ENCODE results near the gene GATM.
"Not testable (repeated sequence)": the region's sequence is repeated elsewhere in the genome, so short reads cannot be mapped to it uniquely, and the experiment has no call there.

Gene GATM

DNA sequence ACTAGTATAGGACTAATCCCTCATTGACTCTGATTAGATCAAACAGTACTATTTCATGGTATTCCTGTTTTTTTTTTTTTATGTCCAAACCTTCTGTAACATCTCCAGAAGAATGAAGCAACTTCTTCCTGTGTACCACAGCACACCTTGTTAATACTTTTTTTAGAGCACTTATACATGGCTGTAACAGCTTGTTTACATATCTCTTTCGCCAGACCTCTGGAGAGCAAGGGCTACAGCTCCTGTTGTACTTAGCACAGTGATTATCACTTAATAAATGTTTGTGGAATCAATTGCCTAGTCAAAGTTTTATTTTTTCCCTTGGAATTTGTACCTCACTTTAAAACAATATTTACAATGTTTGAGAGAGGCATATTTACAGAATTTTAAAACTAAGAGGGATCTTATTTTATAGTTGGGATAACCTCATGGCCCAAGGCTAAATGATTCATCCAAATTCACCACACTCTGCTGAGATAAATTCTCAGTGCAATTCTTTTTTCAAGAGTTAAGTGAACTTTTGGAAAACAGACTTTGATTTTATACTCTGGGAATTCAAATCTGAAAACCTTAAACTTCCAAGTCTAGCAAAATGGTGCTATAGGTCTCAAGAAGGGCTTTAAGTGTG lies 9.2 kb upstream of the GATM start:
- no peak for ATAC-seq

- no peak for ATAC-seq
These were observed 8.6 kb upstream of the GATM start for GRCh38 chr15:45386974-45387373.

GRCh38 chr15:45386420-45386819 lies 8.1 kb upstream of the GATM start:
- ATAC-seq, result no peak

GRCh38 chr15:45385590-45385989 lies 7.2 kb upstream of the GATM start:
- no peak for ATAC-seq

- no peak for ATAC-seq
These were observed 6.4 kb upstream of the GATM start for GRCh38 chr15:45384700-45385099.

- ATAC-seq, result no peak
These were observed 544 bp upstream of the GATM start for GRCh38 chr15:45378913-45379262.

GRCh38 chr15:45377609-45378148 lies 665 bp downstream of the GATM start:
- ATAC-seq, result no peak

- no peak for ATAC-seq
These were observed 1.3 kb downstream of the GATM start for GRCh38 chr15:45376967-45377608.

GRCh38 chr15:45376300-45376928 lies 1.9 kb downstream of the GATM start:
- no peak for ATAC-seq

GRCh38 chr15:45375836-45376235 lies 2.5 kb downstream of the GATM start:
- no peak for ATAC-seq

DNA sequence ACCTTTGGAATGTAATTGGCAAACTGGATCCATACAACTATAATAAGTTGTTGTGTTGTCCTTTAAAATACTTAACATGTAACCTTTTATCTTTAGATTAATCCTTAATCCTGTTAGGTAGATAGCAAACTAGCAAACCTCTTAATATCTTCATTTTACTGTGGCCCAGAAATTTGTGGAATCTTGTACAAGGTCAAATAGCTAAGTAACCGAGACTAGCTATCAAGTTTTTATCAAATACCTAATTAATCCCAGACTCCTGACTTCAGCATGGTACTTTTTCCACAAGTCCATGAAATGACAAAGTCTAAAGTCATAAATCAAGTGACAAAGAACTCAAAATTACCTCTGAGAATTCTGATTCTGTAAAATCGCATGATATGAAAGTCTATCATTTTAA lies 4.4 kb downstream of the GATM start:
- ATAC-seq, result no peak

GRCh38 chr15:45372041-45372995 lies 6.0 kb downstream of the GATM start:
- no peak for ATAC-seq

- ATAC-seq, result no peak
These were observed 6.8 kb downstream of the GATM start for GRCh38 chr15:45371546-45371945.

- not testable (repeated sequence) for ATAC-seq
These were observed 8.3 kb downstream of the GATM start for GRCh38 chr15:45370042-45370441.

DNA sequence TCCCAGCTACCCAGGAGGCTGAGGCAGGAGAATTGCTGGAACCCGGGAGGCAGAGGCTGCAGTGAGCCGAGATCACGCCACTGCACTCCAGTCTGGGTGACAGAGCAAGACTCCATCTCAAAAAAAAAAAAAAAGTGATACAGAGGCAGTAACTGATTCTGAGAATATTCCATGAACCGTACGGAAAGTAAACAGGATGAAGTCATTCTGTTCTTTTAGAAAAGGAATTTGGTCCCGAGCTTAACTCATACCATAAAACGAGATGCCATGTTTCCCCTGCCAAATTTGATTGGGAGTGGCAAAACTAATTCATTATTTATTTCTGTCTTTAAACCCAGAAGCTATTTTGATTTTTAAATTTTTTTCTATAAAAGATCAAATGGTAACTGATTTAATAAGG lies 11.1 kb downstream of the GATM start:
- ATAC-seq, result not testable (repeated sequence)

- no peak for ATAC-seq
These were observed 14.1 kb downstream of the GATM start for GRCh38 chr15:45364271-45364670.

DNA sequence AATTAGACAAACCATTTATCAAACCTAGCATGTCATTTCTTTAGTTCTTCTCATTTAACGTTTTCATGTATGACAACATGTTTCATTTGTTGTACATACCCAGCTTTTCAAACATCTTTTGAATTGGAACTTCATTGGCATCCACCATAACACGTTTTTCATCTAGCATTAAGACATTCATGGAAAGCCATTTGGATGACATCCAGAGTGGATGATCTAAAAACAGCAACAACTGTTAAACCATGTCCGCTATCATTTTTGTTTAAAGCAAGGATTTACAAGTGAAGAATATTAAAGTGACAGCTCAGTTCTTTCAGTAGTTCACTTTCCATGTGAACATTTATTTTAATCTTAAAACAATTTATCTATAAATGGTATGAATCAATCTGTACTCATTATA lies 14.5 kb downstream of the GATM start:
- ATAC-seq, result no peak

GRCh38 chr15:45363334-45363733 lies 15.0 kb downstream of the GATM start:
- ATAC-seq, result no peak

DNA sequence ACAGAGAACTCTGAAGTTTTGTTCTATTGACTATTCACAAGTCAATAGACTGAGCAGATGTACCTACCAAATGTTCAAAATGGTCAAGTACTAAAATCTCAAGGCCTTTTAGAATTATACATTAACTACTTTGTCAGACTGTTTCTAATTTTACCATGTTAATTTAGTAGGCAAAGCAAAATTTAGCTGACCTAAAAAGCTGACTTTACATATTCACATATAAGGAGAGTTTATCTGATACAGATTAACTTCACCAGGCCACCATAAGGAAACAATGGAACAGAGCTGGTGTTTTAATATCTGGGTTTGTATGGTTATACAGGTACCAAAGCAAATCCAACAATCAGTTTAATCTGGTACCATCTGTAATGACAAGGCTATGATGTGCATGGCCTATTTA lies 15.9 kb downstream of the GATM start:
- ATAC-seq, result no peak

GRCh38 chr15:45361878-45362277 lies 16.5 kb downstream of the GATM start:
- ATAC-seq, result no peak

DNA sequence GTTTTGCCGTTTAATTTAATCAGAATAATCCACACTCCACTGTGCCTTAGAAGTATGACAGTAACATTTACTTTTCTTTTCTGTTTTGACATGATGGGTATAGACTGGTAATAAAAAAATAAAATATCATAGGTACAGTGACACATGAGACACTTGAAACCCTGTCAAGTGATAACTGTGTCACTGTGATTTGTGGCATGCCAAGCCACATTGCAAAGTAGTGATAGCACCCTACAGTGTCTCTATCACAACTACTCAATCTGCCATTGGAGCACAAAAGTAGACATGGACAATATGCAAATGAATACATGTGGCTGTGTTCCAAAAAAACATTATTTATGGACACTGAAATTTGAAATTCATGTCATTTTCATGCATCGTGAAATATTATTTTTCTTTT lies 22.5 kb downstream of the GATM start:
- no peak for ATAC-seq

DNA sequence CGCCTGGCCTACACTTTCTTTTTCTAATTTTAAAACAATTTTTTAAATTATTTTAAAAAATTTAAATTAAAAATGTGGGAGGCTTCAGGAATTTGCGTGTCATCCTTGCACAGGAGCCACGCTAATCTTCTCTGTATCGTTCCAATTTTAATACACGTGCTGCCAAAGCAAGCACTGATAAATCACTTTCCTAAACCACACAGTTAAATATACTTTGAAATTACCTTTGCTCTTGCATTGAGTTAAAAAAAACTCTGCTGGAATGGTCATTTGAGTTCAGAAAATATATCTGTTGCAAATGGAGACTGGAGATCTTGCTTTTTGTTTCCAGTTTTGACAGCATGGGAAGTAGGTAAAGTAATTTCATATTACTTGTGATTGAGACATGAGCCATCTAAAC lies 23.6 kb downstream of the GATM start:
- no peak for ATAC-seq

DNA sequence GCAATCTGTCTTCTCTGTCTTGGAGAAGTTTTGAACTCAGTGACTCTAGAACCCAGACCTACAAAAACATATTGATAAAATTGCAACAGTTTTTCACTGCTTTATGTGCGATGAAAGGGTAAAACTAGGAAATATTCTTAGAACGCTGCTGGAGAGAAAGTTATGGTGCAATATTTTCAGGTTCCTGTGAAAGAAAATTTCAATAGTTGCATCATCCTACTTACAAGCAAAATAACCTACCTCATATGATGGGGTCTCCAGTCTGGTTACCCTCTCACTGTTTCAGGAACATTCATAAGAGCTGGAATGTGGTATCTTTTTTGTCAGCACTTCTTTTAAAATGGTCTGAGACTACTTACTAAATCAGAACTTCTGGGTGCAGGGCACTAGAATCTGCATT lies 27.1 kb downstream of the GATM start:
- no peak for ATAC-seq
